WTC11 (cell line): ENCODE results near the gene ATF4. TPM values are rescaled to one million over a fixed set of nuclear protein-coding genes. Genes with fewer than 3 reads are reported as not detected.

Experiments
- AFF4 ChIP-seq: sonication (generic); formaldehyde crosslinking; IDR thresholded peaks from 2 replicates; pipeline ENCODE4 v1.8.1; 2023; ENCODE audit warnings: mild to moderate bottlenecking, missing genetic modification reagents, borderline replicate concordance
- ARID4B ChIP-seq: sonication (generic); formaldehyde crosslinking; IDR thresholded peaks from 2 replicates; pipeline ENCODE4 v1.8.0; 2023; ENCODE audit warnings: missing genetic modification reagents, mild to moderate bottlenecking, borderline replicate concordance
- ATF2 ChIP-seq: sonication (generic); formaldehyde crosslinking; IDR thresholded peaks from 2 replicates; pipeline ENCODE4 v1.8.1; 2022; ENCODE audit warnings: low read depth, missing genetic modification reagents, borderline replicate concordance
- CDX4 ChIP-seq: fragments of 250-450 bp; sonication (Bioruptor Pico); IDR thresholded peaks from 2 replicates; pipeline ENCODE4 v1.9.0; 2021; ENCODE audit warnings: moderate library complexity, mild to moderate bottlenecking, inconsistent platforms, borderline replicate concordance
- E2F1 ChIP-seq: sonication (generic); formaldehyde crosslinking; IDR thresholded peaks from 2 replicates; pipeline ENCODE4 v1.8.0; 2022; ENCODE audit warnings: mild to moderate bottlenecking, missing genetic modification reagents
- ERG ChIP-seq: fragments of 250-450 bp; sonication (Bioruptor Pico); IDR thresholded peaks from 2 replicates; pipeline ENCODE4 v1.8.0; 2021; ENCODE audit warnings: mild to moderate bottlenecking
- ETV6 ChIP-seq: sonication (generic); formaldehyde crosslinking; IDR thresholded peaks from 2 replicates; pipeline ENCODE4 v1.8.1; 2022; ENCODE audit warnings: mild to moderate bottlenecking, missing genetic modification reagents
- GRHL2 ChIP-seq: fragments of 250-450 bp; sonication (Bioruptor Pico); IDR thresholded peaks from 2 replicates; pipeline ENCODE4 v1.8.0; 2022; ENCODE audit warnings: mild to moderate bottlenecking, moderate library complexity; ENCODE audit not compliant: insufficient replicate concordance, severe bottlenecking
- MAX ChIP-seq: sonication (generic); formaldehyde crosslinking; IDR thresholded peaks from 2 replicates; pipeline ENCODE4 v1.8.0; 2022; ENCODE audit warnings: mild to moderate bottlenecking, missing genetic modification reagents
- MXD4 ChIP-seq: fragments of 250-450 bp; sonication (Bioruptor Pico); IDR thresholded peaks from 2 replicates; pipeline ENCODE4 v1.8.0; 2021; ENCODE audit warnings: mild to moderate bottlenecking, moderate library complexity, borderline replicate concordance
- MYBL2 ChIP-seq: sonication (generic); formaldehyde crosslinking; IDR thresholded peaks from 2 replicates; pipeline ENCODE4 v1.8.1; 2023; ENCODE audit warnings: mild to moderate bottlenecking, moderate library complexity, missing genetic modification reagents
- OVOL2 ChIP-seq: fragments of 250-450 bp; sonication (Bioruptor Pico); IDR thresholded peaks from 2 replicates; pipeline ENCODE4 v1.9.0; 2021; ENCODE audit warnings: mild to moderate bottlenecking, borderline replicate concordance
- PREB ChIP-seq: sonication (generic); formaldehyde crosslinking; IDR thresholded peaks from 2 replicates; pipeline ENCODE4 v1.8.1; 2022; ENCODE audit warnings: mild to moderate bottlenecking, missing genetic modification reagents, moderate library complexity, borderline replicate concordance
- TEAD1 ChIP-seq: sonication (generic); formaldehyde crosslinking; IDR thresholded peaks from 2 replicates; pipeline ENCODE4 v1.8.0; 2022; ENCODE audit warnings: mild to moderate bottlenecking, missing genetic modification reagents
- USF2 ChIP-seq: sonication (generic); formaldehyde crosslinking; IDR thresholded peaks from 2 replicates; pipeline ENCODE4 v1.8.1; 2023; ENCODE audit warnings: mild to moderate bottlenecking, missing genetic modification reagents, moderate library complexity
- ZNF425 ChIP-seq: fragments of 250-450 bp; sonication (Bioruptor Pico); conservative IDR thresholded peaks from 2 replicates; pipeline ENCODE4 v1.9.0; 2021; ENCODE audit warnings: mild to moderate bottlenecking
- total RNA-seq: library from RNA; stranded (reverse); gene quantifications from 3 replicates; pipeline ENCODE4 v1.2.3, GENCODE V29; 2021

The ATF4 gene
- total RNA-seq, 1 experiment from 2014 or later = 460 TPM

- TF ChIP-seq AFF4 (CRISPR knock-in tag) = peak; percentile 90; the same call in 1 of the 2 replicates
- peak; percentile 85 for TF ChIP-seq MAX
- TF ChIP-seq ZNF425 (CRISPR knock-in tag) = 0 out of 2 replicates have a peak, but pooled peaks have one; percentile 75
- peak; percentile 83 for TF ChIP-seq CDX4
- TF ChIP-seq OVOL2 (CRISPR knock-in tag) = peak; percentile 70; the same call in 1 of the 2 replicates
- TF ChIP-seq MXD4 = no peak
- no peak for TF ChIP-seq ATF2 (CRISPR knock-in tag)
- TF ChIP-seq E2F1 = 0 out of 2 replicates have a peak, but pooled peaks have one; percentile 16
- TF ChIP-seq ARID4B (CRISPR knock-in tag) = peak; percentile 96
- peak; percentile 82; the same call in 1 of the 2 replicates for TF ChIP-seq TEAD1 (CRISPR knock-in tag)
- 0 out of 2 replicates have a peak, but pooled peaks have one; percentile 43 for TF ChIP-seq ERG
- 0 out of 2 replicates have a peak, but pooled peaks have one; percentile 11 for TF ChIP-seq PREB (CRISPR knock-in tag)
- TF ChIP-seq ETV6 (CRISPR knock-in tag) = peak; percentile 90
- peak; percentile 35 for TF ChIP-seq MYBL2
- TF ChIP-seq USF2 (CRISPR knock-in tag) = peak; percentile 98
- no peak for TF ChIP-seq GRHL2
These were observed at the start of gene ATF4 (continued) for GRCh38 chr22:39520226-39521105.
